BJ (cell line): Measurements from ENCODE around the gene PDZD2. TPM values are rescaled to one million over a fixed set of nuclear protein-coding genes. Genes with fewer than 3 reads are reported as not detected.

ENCODE experiments used
- CTCF ChIA-PET: fragments of 350-600 bp; formaldehyde crosslinking; extraction: SDS; loops from one replicate; lab custom pipeline; 2021; ENCODE audit warnings: antibody characterized with exemption, inconsistent platforms; lab: Yijun Ruan, JAX
- POLR2A ChIA-PET: fragments of 300-600 bp; sonication (Branson Sonifier 250); formaldehyde crosslinking; extraction: SDS; loops from one replicate; lab custom pipeline; 2021; ENCODE audit warnings: antibody characterized with exemption; lab: Charles Lee
- DNase-seq: peaks from one replicate; pipeline ENCODE4 v3.0.0-alpha.2; 2011; ENCODE audit warnings: low read depth
- H3K27me3 ChIP-seq: 2 replicates; pipeline ENCODE4 v1.6.0; 2011; ENCODE audit warnings: low read length; ENCODE audit not compliant: control insufficient read depth, insufficient read depth
- H3K36me3 ChIP-seq: 2 replicates; pipeline ENCODE4 v1.5.1; 2011; ENCODE audit warnings: low read length; ENCODE audit not compliant: control insufficient read depth, insufficient read depth
- H3K4me3 ChIP-seq: 2 replicates; pipeline ENCODE4 v1.5.1; 2011; ENCODE audit warnings: low read depth, mild to moderate bottlenecking, control low read depth, low read length
- CTCF ChIP-seq: IDR thresholded peaks from 2 replicates; pipeline ENCODE4 v1.5.1; 2011; ENCODE audit warnings: low read depth, mild to moderate bottlenecking, control low read depth, inconsistent platforms, low read length, moderate library complexity; ENCODE audit not compliant: insufficient read depth
- polyA plus RNA-seq: library from polyadenylated mRNA; depleted of rRNA; stranded (reverse); fragments of >200 nt; gene quantifications from 2 replicates; pipeline ENCODE4 v1.2.3, GENCODE V29; 2011

The PDZD2 gene
- polyA plus RNA-seq, 1 experiment, result 0.06 TPM

- Histone ChIP-seq H3K27me3 (peaks cover 4% of the 10 kb centered on the region; the same call in 1 of the 2 replicates), H3K36me3 (no peaks in the 10 kb centered on the region), H3K4me3 (no peak overlapping the region)
- no peak for DNase-seq
- CTCF ChIA-PET, result interaction anchor here (1.0 to 1.4 kb wide), 2 partner anchors 11 to 257 kb away, joined by 3 to 6 read pairs; no protein-coding TSS in a partner anchor
- POLR2A ChIA-PET, result no interaction called here
- TF ChIP-seq CTCF, result no peak
Observed at GRCh38 chr5:31819926-31820516, 181.1 kb downstream of the PDZD2 start.

- TF ChIP-seq CTCF, result no peak
- DNase-seq, result no peak
- ChIA-PET POLR2A (no interaction called here), CTCF (interaction anchor here (1.1 to 7.9 kb wide), 7 partner anchors 10 to 506 kb away, joined by 3 to 170 read pairs (median 7); no protein-coding TSS in a partner anchor)
- H3K4me3 ChIP-seq, result no peak overlapping the region
- H3K27me3 ChIP-seq, result peaks cover 8% of the 10 kb centered on the region
- no peaks in the 10 kb centered on the region for H3K36me3 ChIP-seq
Observed at GRCh38 chr5:31823472-31823871, 184.5 kb downstream of the PDZD2 start.

- Histone ChIP-seq H3K36me3 (no peaks in the 10 kb centered on the region), H3K27me3 (peaks cover 8% of the 10 kb centered on the region), H3K4me3 (no peak overlapping the region)
- no peak for DNase-seq
- ChIA-PET POLR2A (no interaction called here), CTCF (interaction anchor here (0.8 to 7.9 kb wide), 20 partner anchors 9 to 504 kb away, joined by 3 to 170 read pairs (median 4); no protein-coding TSS in a partner anchor)
- no peak for TF ChIP-seq CTCF
Observed at GRCh38 chr5:31824869-31825517, 186.1 kb downstream of the PDZD2 start.

GRCh38 chr5:31825518-31826068, 186.7 kb downstream of the PDZD2 start:
- H3K36me3 ChIP-seq, result no peaks in the 10 kb centered on the region
- peaks cover 8% of the 10 kb centered on the region for H3K27me3 ChIP-seq
- POLR2A ChIA-PET, result no interaction called here
- DNase-seq, result peak; percentile 8
- no peak overlapping the region for H3K4me3 ChIP-seq
- peak; percentile 63 for TF ChIP-seq CTCF
- CTCF ChIA-PET, result interaction anchor here (0.7 to 7.9 kb wide), 26 partner anchors 9 to 504 kb away, joined by 3 to 170 read pairs (median 4); no protein-coding TSS in a partner anchor

- Histone ChIP-seq H3K36me3 (no peaks in the 10 kb centered on the region), H3K4me3 (no peak overlapping the region), H3K27me3 (peaks cover 8% of the 10 kb centered on the region)
- no peak for DNase-seq
- TF ChIP-seq CTCF, result no peak
- CTCF ChIA-PET, result interaction anchor here (1.5 to 7.9 kb wide), 2 partner anchors 9 to 249 kb away, joined by 3 to 170 read pairs; no protein-coding TSS in a partner anchor
- POLR2A ChIA-PET, result no interaction called here
Observed at GRCh38 chr5:31827867-31828266, 188.9 kb downstream of the PDZD2 start.
